ENCODE data around the gene CAMK1D. TPM values are rescaled to one million over a fixed set of nuclear protein-coding genes. Genes with fewer than 3 reads are reported as not detected.
A peak's percentile ranks its signal among the peaks of the same experiment; 100 is the strongest.
"Not testable (repeated sequence)": the region's sequence is repeated elsewhere in the genome, so short reads cannot be mapped to it uniquely, and the experiment has no call there.

The CAMK1D gene
- polyA plus RNA-seq (2013, experiment 1 of 2) = 5.5 TPM
- 6.2 TPM for polyA plus RNA-seq (2013, experiment 2 of 2)

DNA sequence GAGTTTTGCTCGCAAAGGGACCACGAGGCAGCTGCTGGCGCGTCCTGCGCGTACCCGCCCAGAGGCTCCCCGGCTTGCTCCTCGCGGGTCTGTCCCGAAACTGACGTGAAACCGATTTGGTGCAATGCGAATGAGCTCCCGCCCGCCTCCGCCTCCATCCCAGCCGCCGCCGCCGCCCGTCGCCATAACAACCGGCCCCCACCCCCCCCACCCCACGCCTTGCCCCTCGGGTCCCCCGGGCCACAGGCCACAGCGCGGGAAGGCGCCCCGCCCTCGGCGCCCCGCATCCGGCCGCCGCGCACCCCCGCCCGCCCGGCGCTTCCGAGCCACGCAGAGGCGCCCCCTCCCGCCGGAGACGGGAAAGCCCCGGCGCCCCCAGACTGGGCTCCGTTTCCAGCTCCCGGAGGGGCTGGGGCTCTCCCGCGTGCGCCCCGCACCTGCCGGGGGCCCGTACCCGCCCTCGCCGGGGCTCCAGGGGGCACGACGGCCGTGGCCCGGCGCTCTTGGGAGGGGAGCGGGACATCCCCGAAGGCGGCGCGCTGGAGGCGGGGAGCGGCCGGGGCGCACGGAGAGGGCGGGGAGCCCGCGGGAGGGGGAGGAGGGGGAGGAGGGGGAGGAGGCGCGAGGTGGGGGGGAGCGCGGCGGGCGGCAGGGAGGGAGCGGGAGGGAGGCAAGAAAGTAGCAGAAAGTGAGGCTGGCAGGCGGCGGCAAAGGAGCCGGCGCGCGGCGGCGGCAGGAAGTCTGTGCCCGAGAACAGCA lies at the start of gene CAMK1D:
TSS of gene CAMK1D (plus strand) at position 678 of the 759 bp plus-strand sequence.
- Histone ChIP-seq H2AK5ac (ENCODE audit: low read length) (no peak within 1 kb of the TSS), H3K9ac (ENCODE audit: low read length) (peak within 1 kb of the TSS; percentile 71), H2BK15ac (replicated peaks; ENCODE audit: low read depth) (peak within 1 kb of the TSS; percentile 92), H3K18ac (ENCODE audit: low read length) (peak within 1 kb of the TSS; percentile 98), H3K4ac (ENCODE audit: low read depth, low read length) (peak within 1 kb of the TSS; percentile 64), H4K5ac (ENCODE audit: low read length) (no peak within 1 kb of the TSS), H3K79me1 (ENCODE audit: low read length) (peaks cover 1% of the 10 kb centered on the region), H3K56ac (ENCODE audit: low read length) (peak within 1 kb of the TSS; percentile 89), H2BK120ac (ENCODE audit: low read depth, low read length) (peak within 1 kb of the TSS; percentile 91), H3K36me3 (ENCODE audit: control insufficient read depth, insufficient read depth, low read length) (no peaks in the 10 kb centered on the region), H3K4me3 (ENCODE audit: low read length) (peak within 1 kb of the TSS; percentile 64), H2BK5ac (ENCODE audit: low read length) (no peak within 1 kb of the TSS), H4K8ac (ENCODE audit: low read depth, low read length) (no peak within 1 kb of the TSS), H3K4me2 (ENCODE audit: low read length) (peak within 1 kb of the TSS; percentile 98), H3K79me2 (ENCODE audit: control insufficient read depth, insufficient read depth, low read length) (no peaks in the 10 kb centered on the region), H3K4me1 (ENCODE audit: control insufficient read depth, low read depth, low read length) (peaks cover 7% of the 10 kb centered on the region), H3K27ac (ENCODE audit: low read depth, low read length) (no peak within 1 kb of the TSS), H3K23ac (ENCODE audit: low read length) (peak within 1 kb of the TSS; percentile 83), H3K27me3 (ENCODE audit: insufficient read depth, low read length, poor library complexity) (no peaks in the 10 kb centered on the region)
- no CpG with 5 or more reads among the region's 95 CpGs for WGBS (ENCODE audit: extremely low coverage, insufficient coverage, low lambda C conversion rate)
- DNase-seq = peak; percentile 92

DNA sequence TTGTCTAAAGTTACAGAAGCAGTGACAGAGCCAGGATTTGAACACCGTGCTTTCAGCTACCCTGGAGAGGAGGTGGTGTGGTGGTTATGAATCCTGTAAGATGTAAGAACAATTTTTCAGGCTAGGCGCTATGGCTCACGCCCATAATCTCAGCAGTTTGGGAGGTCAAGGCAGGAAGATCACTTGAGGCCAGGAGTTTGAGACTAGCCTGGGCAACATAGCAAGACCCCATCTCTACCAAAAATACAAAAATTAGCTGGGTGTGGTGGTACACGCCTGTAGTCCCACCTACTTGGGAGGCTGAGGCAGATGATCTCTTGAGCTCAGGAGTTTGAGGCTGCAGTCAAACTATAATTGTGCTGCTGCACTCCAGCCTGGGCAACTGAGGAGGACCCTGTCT lies 48.3 kb upstream of the CAMK1D start:
- not testable (repeated sequence) for H3K79me1 ChIP-seq (ENCODE audit: low read length); H3K4me1 ChIP-seq (ENCODE audit: control insufficient read depth, low read depth, low read length); H4K8ac ChIP-seq (ENCODE audit: low read depth, low read length); H3K4me2 ChIP-seq (ENCODE audit: low read length); H3K18ac ChIP-seq (ENCODE audit: low read length); H3K79me2 ChIP-seq (ENCODE audit: control insufficient read depth, insufficient read depth, low read length); H2BK120ac ChIP-seq (ENCODE audit: low read depth, low read length); H3K4ac ChIP-seq (ENCODE audit: low read depth, low read length); H3K23ac ChIP-seq (ENCODE audit: low read length); H2BK15ac ChIP-seq (replicated peaks; ENCODE audit: low read depth); H3K4me3 ChIP-seq (ENCODE audit: low read length); DNase-seq; H3K27me3 ChIP-seq (ENCODE audit: insufficient read depth, low read length, poor library complexity); H2AK5ac ChIP-seq (ENCODE audit: low read length); H3K56ac ChIP-seq (ENCODE audit: low read length); H3K36me3 ChIP-seq (ENCODE audit: control insufficient read depth, insufficient read depth, low read length); H3K27ac ChIP-seq (ENCODE audit: low read depth, low read length); H3K9ac ChIP-seq (ENCODE audit: low read length); H4K5ac ChIP-seq (ENCODE audit: low read length); H2BK5ac ChIP-seq (ENCODE audit: low read length)
- WGBS (ENCODE audit: extremely low coverage, insufficient coverage, low lambda C conversion rate) = no CpG with 5 or more reads among the region's 4 CpGs

- no peak overlapping the region for H3K4ac ChIP-seq (ENCODE audit: low read depth, low read length)
- H2BK15ac ChIP-seq (replicated peaks; ENCODE audit: low read depth) = no peak overlapping the region
- H4K8ac ChIP-seq (ENCODE audit: low read depth, low read length) = no peak overlapping the region
- H3K4me3 ChIP-seq (ENCODE audit: low read length) = no peak overlapping the region
- H2AK5ac ChIP-seq (ENCODE audit: low read length) = no peak overlapping the region
- H3K27me3 ChIP-seq (ENCODE audit: insufficient read depth, low read length, poor library complexity) = no peaks in the 10 kb centered on the region
- WGBS (ENCODE audit: extremely low coverage, insufficient coverage, low lambda C conversion rate) = no CpG with 5 or more reads among the region's 6 CpGs
- no peak overlapping the region for H3K18ac ChIP-seq (ENCODE audit: low read length)
- H2BK5ac ChIP-seq (ENCODE audit: low read length) = no peak overlapping the region
- no peak overlapping the region for H3K9ac ChIP-seq (ENCODE audit: low read length)
- no peak for DNase-seq
- no peak overlapping the region for H3K27ac ChIP-seq (ENCODE audit: low read depth, low read length)
- no peaks in the 10 kb centered on the region for H3K79me2 ChIP-seq (ENCODE audit: control insufficient read depth, insufficient read depth, low read length)
- H3K36me3 ChIP-seq (ENCODE audit: control insufficient read depth, insufficient read depth, low read length) = no peaks in the 10 kb centered on the region
- H3K23ac ChIP-seq (ENCODE audit: low read length) = no peak overlapping the region
- H2BK120ac ChIP-seq (ENCODE audit: low read depth, low read length) = no peak overlapping the region
- H3K4me1 ChIP-seq (ENCODE audit: control insufficient read depth, low read depth, low read length) = no peaks in the 10 kb centered on the region
- H3K79me1 ChIP-seq (ENCODE audit: low read length) = no peaks in the 10 kb centered on the region
- H3K4me2 ChIP-seq (ENCODE audit: low read length) = no peak overlapping the region
- H3K56ac ChIP-seq (ENCODE audit: low read length) = no peak overlapping the region
- no peak overlapping the region for H4K5ac ChIP-seq (ENCODE audit: low read length)
Observed at GRCh38 chr10:12308057-12308456, 41.3 kb upstream of the CAMK1D start.

GRCh38 chr10:12308736-12309375 lies 40.5 kb upstream of the CAMK1D start:
- Histone ChIP-seq H3K36me3 (ENCODE audit: control insufficient read depth, insufficient read depth, low read length) (no peaks in the 10 kb centered on the region), H3K27me3 (ENCODE audit: insufficient read depth, low read length, poor library complexity) (no peaks in the 10 kb centered on the region), H3K9ac (ENCODE audit: low read length) (no peak overlapping the region), H2BK5ac (ENCODE audit: low read length) (no peak overlapping the region), H3K4me1 (ENCODE audit: control insufficient read depth, low read depth, low read length) (no peaks in the 10 kb centered on the region), H3K79me2 (ENCODE audit: control insufficient read depth, insufficient read depth, low read length) (no peaks in the 10 kb centered on the region), H2AK5ac (ENCODE audit: low read length) (no peak overlapping the region), H3K79me1 (ENCODE audit: low read length) (no peaks in the 10 kb centered on the region), H4K5ac (ENCODE audit: low read length) (no peak overlapping the region), H3K4me3 (ENCODE audit: low read length) (no peak overlapping the region), H3K23ac (ENCODE audit: low read length) (no peak overlapping the region), H3K56ac (ENCODE audit: low read length) (no peak overlapping the region), H4K8ac (ENCODE audit: low read depth, low read length) (no peak overlapping the region), H3K18ac (ENCODE audit: low read length) (no peak overlapping the region), H3K4me2 (ENCODE audit: low read length) (no peak overlapping the region), H2BK15ac (replicated peaks; ENCODE audit: low read depth) (no peak overlapping the region), H2BK120ac (ENCODE audit: low read depth, low read length) (no peak overlapping the region), H3K27ac (ENCODE audit: low read depth, low read length) (no peak overlapping the region), H3K4ac (ENCODE audit: low read depth, low read length) (no peak overlapping the region)
- no peak for DNase-seq
- no CpG with 5 or more reads among the region's 8 CpGs for WGBS (ENCODE audit: extremely low coverage, insufficient coverage, low lambda C conversion rate)

GRCh38 chr10:12309783-12310182 lies 39.6 kb upstream of the CAMK1D start:
- not testable (repeated sequence) for H3K23ac ChIP-seq (ENCODE audit: low read length); H3K4ac ChIP-seq (ENCODE audit: low read depth, low read length); H4K8ac ChIP-seq (ENCODE audit: low read depth, low read length); H2BK120ac ChIP-seq (ENCODE audit: low read depth, low read length); H3K4me3 ChIP-seq (ENCODE audit: low read length); H4K5ac ChIP-seq (ENCODE audit: low read length); H3K27ac ChIP-seq (ENCODE audit: low read depth, low read length); H2BK5ac ChIP-seq (ENCODE audit: low read length); H3K56ac ChIP-seq (ENCODE audit: low read length); H3K79me2 ChIP-seq (ENCODE audit: control insufficient read depth, insufficient read depth, low read length); H3K18ac ChIP-seq (ENCODE audit: low read length); H3K9ac ChIP-seq (ENCODE audit: low read length); H3K36me3 ChIP-seq (ENCODE audit: control insufficient read depth, insufficient read depth, low read length); H2BK15ac ChIP-seq (replicated peaks; ENCODE audit: low read depth); H2AK5ac ChIP-seq (ENCODE audit: low read length); H3K4me2 ChIP-seq (ENCODE audit: low read length); H3K27me3 ChIP-seq (ENCODE audit: insufficient read depth, low read length, poor library complexity); DNase-seq; H3K4me1 ChIP-seq (ENCODE audit: control insufficient read depth, low read depth, low read length); H3K79me1 ChIP-seq (ENCODE audit: low read length)
- no CpG with 5 or more reads among the region's 5 CpGs for WGBS (ENCODE audit: extremely low coverage, insufficient coverage, low lambda C conversion rate)
